NCI-H345 (cell line): Measurements from ENCODE around the gene USP4.
A peak's percentile ranks its signal among the peaks of the same experiment; 100 is the strongest.
"Not testable (repeated sequence)": the region's sequence is repeated elsewhere in the genome, so short reads cannot be mapped to it uniquely, and the experiment has no call there.

Experiments used
- DNase-seq: peaks from one replicate; lab custom pipeline; 2025; lab: John Stamatoyannopoulos, UW

USP4 gene

DNA sequence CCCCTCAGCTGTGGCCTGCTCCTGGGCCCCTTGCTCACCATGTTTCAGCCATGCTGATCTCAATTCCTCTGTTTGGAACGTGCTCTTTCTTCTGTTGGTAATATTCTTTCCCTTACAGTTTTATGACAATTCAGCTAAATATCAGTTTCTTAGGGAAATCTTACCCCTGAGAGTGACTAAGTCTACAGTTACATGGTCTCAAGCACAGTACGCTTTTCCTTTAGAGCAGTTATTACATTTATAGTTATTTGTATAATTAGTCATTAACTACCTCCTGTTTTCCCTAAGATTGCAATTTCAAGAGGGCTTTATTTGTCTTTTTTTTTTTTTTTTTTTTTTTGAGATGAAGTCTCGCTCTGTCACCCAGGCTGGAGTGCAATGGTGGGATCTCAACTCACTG, 86.3 kb downstream of the USP4 start:
- no peak for DNase-seq

DNA sequence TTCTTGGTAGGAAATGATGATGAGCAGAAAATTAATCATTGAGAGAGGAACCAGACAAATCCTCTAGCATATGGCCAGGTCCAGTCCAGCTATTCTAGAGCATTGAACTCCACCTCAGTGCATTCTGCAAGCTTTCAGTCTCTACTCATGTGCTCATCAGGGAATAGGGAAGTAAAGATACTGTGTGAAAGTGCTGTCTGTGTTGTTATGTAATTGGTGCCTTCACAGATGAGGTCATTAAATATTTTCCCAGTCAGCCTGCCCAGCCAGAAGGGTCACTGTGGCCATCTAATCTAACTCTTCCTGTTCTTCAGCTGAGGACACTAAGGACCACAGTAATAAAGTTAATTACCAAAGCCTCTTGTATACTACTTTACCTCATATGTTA, 91.0 kb downstream of the USP4 start:
- DNase-seq = no peak

DNA sequence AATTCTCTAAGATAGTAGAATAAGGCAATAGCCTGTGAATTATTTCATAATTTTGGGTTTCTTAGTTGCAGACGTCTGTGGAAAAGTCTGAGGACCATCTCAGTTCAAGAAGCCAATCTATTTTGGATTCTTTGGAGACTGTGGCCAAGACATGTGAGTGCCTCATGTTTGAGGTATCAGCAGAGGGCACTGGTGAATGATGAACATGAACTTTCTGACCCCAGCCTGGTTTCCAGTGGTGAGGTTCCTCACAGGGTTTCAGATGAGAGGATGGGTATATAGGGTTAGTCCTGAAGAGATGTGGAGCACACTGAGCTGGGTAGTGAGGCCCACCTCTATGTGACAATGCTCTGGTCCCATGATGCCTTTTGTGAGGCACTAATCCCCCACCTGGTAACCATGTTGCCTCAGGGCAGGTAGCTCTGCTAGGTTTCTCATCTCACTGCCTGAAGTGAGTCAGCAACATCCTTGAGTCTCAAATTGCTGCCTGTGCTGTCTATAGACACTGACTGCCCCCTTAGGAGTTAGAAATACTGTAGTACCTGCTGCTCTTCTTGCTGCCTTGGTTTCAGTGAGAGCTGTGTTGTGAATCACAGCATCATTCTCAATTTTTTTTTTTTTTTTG, 95.2 kb downstream of the USP4 start:
- peak; percentile 28 for DNase-seq

DNA sequence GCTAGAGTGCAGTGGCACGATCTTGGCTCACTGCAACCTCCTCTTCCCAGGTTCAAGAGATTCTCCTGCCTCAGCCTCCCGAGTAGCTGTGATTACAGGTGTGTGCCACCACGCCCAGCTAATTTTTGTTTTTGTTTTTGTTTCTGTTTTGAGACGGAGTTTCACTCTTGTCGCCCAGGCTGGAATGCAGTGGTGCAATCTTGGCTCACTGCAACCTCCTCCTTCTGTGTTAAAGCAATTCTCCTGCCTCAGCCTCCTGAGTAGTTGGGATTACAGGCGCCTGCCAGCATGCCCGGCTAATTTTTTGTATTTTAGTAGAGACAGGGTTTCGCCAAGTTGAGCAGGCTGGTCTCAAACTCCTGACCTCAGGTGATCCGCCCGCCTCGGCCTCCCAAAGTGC, 99.8 kb downstream of the USP4 start:
- DNase-seq = not testable (repeated sequence)

DNA sequence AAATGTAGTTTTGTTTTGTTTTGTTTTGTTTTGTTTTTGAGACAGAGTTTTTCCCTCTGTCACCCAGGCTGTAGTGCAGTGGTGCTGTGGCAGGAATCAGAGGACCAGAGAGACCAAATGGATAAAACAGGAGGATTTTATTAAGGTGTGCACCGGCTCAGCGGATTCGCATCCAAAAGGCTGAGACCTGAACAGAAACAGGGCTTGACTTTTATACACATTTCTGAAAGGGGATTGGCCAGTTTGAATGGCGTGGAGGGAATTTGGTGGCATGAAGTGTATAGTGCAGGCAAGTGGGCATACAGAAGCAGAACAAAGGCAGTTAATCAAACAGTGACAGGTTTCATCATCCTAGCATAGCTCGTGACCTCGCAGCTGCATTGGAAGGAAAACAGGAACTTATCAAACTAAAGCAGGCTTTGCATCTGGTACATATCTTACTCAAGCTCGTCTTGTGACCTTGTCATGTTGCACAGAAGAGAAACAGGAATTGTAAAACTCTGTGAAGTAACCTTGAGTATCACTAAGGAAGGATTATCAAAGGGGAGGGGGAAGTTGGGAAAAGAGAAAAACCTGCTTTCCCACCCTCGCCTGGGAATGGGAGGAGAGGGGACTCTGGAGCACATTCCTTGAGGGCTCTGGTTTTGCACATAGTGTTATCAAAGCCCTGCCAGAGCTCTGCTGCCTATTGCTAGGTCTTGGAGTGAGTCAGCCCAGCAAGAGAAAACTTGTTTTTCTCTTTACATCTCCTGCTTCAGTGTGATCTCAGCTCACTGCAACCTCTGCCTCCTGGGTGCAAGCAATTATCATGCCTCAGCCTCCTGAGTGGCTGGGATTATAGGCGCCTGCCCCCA, 101.4 kb downstream of the USP4 start:
- DNase-seq = no peak

DNA sequence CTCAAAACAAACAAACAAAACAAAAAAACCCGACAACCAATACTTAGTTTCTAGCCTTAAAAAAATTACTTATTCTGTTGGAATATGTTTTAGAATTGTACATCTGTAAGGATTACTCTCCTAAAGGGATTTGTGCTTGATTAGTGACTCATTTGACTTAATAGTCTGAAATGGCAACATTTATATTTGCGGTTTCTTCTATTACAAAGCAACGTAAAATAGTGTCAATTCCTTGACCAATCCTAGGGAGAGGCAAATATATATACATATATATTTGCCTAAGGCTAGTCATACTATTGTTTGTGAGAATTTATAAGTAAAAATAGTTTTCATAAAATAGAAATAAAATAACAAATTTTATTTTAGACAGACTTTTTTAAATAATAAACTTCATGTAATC, 102.5 kb downstream of the USP4 start:
- no peak for DNase-seq

DNA sequence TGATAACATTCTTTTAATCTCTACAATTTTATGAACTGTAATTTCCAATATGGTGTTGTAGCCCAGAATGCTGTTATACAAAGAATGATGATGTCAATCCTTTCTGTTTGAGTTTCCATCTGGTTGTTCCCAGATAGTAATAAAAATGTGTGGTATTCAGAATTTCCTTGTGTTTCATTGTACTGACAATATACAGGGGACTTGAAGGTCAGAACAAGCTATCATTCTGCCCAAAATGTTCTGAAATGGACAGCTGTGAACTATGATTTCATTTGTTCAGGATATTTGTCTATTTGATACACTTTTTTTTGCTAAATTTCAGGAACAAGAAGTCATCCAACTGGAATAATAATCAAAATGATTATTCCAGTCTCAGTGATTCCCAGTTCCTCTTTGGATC, 103.6 kb downstream of the USP4 start:
- no peak for DNase-seq

DNA sequence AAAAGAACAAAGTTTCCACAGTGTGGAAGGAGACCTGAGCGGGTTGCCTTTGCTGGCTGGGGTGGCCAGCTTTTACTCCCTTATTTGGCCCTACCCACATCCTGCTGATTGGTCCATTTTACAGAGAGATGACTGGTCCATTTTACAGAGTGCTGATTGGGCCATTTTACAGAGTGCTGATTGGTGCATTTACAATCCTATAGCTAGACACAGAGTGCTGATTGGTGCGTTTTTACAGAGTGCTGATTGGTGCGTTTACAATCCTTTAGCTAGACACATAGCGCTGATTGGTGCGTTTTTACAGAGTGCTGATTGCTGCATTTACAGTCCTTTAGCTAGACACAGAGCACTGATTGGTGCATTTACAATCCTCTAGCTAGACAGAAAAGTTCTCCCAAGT, 111.0 kb downstream of the USP4 start:
- not testable (repeated sequence) for DNase-seq
